CD4-positive, alpha-beta T cell treated with Interleukin-10 for 1 hour (primary cell): ENCODE results near the gene MYL5.
A peak's percentile ranks its signal among the peaks of the same experiment; 100 is the strongest.

Source experiments
- DNase-seq: peaks from one replicate; pipeline ENCODE4 v3.0.0-alpha.2; 2020

Gene MYL5

GRCh38 chr4:675036-675882 lies 917 bp downstream of the MYL5 start:
- no peak for DNase-seq

- no peak for DNase-seq
These were observed 1.9 kb downstream of the MYL5 start for GRCh38 chr4:675980-676870.

- DNase-seq = no peak
These were observed 2.5 kb downstream of the MYL5 start for GRCh38 chr4:676871-677235.

- DNase-seq = peak; percentile 49
These were observed 3.3 kb downstream of the MYL5 start for GRCh38 chr4:677431-678293.

GRCh38 chr4:678331-679103 lies 4.2 kb downstream of the MYL5 start:
- no peak for DNase-seq

- DNase-seq = no peak
These were observed 4.8 kb downstream of the MYL5 start for GRCh38 chr4:679104-679481.

GRCh38 chr4:679629-680028 lies 5.3 kb downstream of the MYL5 start:
- DNase-seq = no peak

- no peak for DNase-seq
These were observed 5.7 kb downstream of the MYL5 start for GRCh38 chr4:680091-680490.

- DNase-seq = peak; percentile 45
These were observed 6.2 kb downstream of the MYL5 start for GRCh38 chr4:680551-680927.

- peak; percentile 70 for DNase-seq
These were observed 6.7 kb downstream of the MYL5 start for GRCh38 chr4:680928-681645.

- DNase-seq = peak; percentile 65
These were observed 7.6 kb downstream of the MYL5 start for GRCh38 chr4:681736-682451.

GRCh38 chr4:682490-683172 lies 8.3 kb downstream of the MYL5 start:
- no peak for DNase-seq

GRCh38 chr4:683247-683897 lies 9.0 kb downstream of the MYL5 start:
- DNase-seq = no peak

GRCh38 chr4:683982-684622 lies 9.8 kb downstream of the MYL5 start:
- peak; percentile 46 for DNase-seq

- no peak for DNase-seq
These were observed 10.4 kb downstream of the MYL5 start for GRCh38 chr4:684623-685327.

GRCh38 chr4:685679-686412 lies 11.5 kb downstream of the MYL5 start:
- DNase-seq = no peak

- DNase-seq = no peak
These were observed 12.2 kb downstream of the MYL5 start for GRCh38 chr4:686413-687040.
